HepG2 (cell line): ENCODE results near the gene VSIG8. TPM values are rescaled to one million over a fixed set of nuclear protein-coding genes. Genes with fewer than 3 reads are reported as not detected.

ENCODE experiments used
- ATAC-seq: fragments of 200-7000 bp; cut with Tn5 transposase; 3 replicates; pipeline ENCODE4 v1.9.1; 2020; ENCODE audit warnings: mild to moderate bottlenecking, moderate library complexity
- BruUV-seq: library from RNA; stranded (reverse); fragments of 400-500 nt; replicated peaks from 2 replicates; lab custom pipeline; 2021; lab: Mats Ljungman, UMichigan
- CTCF ChIA-PET: fragments of 300-600 bp; formaldehyde crosslinking; extraction: SDS; loops from one replicate; lab custom pipeline; 2021; ENCODE audit warnings: low total read pairs, inconsistent platforms, low intra/inter-chr PET ratio; lab: Yijun Ruan, JAX
- POLR2A ChIA-PET: fragments of 350-600 bp; sonication (Branson Sonifier 250); formaldehyde crosslinking; loops from one replicate; lab custom pipeline; 2020; ENCODE audit warnings: antibody characterized with exemption, inconsistent platforms; lab: Yijun Ruan, JAX
- DNase-seq: peaks from one replicate; pipeline ENCODE4 v3.0.0-alpha.2; 2015; ENCODE audit warnings: low spot score
- FAIRE-seq: peaks from 3 replicates; lab custom pipeline; 2011; peaks lifted over from hg19 to GRCh38; lab: Jason Lieb, UNC
- H2AFZ ChIP-seq: one replicate; pipeline ENCODE4 v1.6.1; 2011; ENCODE audit warnings: low read length, inconsistent platforms
- H3K27ac ChIP-seq: fragments of 300-600 bp; 3 replicates; pipeline ENCODE4 v1.8.0; 2011; ENCODE audit warnings: mixed run types, mild to moderate bottlenecking, mixed read lengths, low read length, inconsistent platforms; ENCODE audit not compliant: insufficient read depth; ENCODE audit errors: extremely low read length
- H3K27me3 ChIP-seq, 2 experiments: fragments of 200-600 bp in 1 of 2; 2 replicates in 1 of 2; 3 replicates in 1 of 2; pipeline versions ENCODE4 v1.6.0 to v1.8.0; 2011; ENCODE audit warnings: low read length in 2 of 2, mild to moderate bottlenecking in 2 of 2, moderate library complexity in 2 of 2, inconsistent platforms in 1 of 2; ENCODE audit not compliant: insufficient read depth in 2 of 2, control insufficient read depth in 1 of 2
- H3K36me3 ChIP-seq, 2 experiments: fragments of 200-600 bp in 1 of 2; replicated peaks in 1 of 2; 2 replicates in 1 of 2; 3 replicates in 1 of 2; pipeline versions ENCODE4 v1.5.1 to v1.8.0; 2011; ENCODE audit warnings: low read length in 2 of 2, inconsistent platforms in 1 of 2; ENCODE audit not compliant: insufficient read depth in 2 of 2, control insufficient read depth in 1 of 2
- H3K4me1 ChIP-seq: 2 replicates; pipeline ENCODE4 v1.5.1; 2012; ENCODE audit warnings: low read length, inconsistent platforms; ENCODE audit not compliant: insufficient read depth
- H3K4me2 ChIP-seq: 2 replicates; pipeline ENCODE4 v1.6.0; 2011; ENCODE audit warnings: low read depth, low read length, inconsistent platforms
- H3K4me3 ChIP-seq, 3 experiments: fragments of 200-600 bp in 1 of 3; sonication (generic), shearing (Covaris generic) in 1 of 3; replicated peaks in 1 of 3; 2 replicates each; pipeline ENCODE4 v1.5.1; 2011 to 2016; ENCODE audit warnings: low read length in 3 of 3, inconsistent platforms in 2 of 3, low read depth in 2 of 3, mild to moderate bottlenecking in 2 of 3, control low read depth in 1 of 3, mixed read lengths in 1 of 3; ENCODE audit not compliant: insufficient read depth in 1 of 3
- H3K79me2 ChIP-seq: one replicate; pipeline ENCODE4 v1.6.1; 2011; ENCODE audit warnings: low read length, inconsistent platforms; ENCODE audit not compliant: insufficient read depth
- H3K9ac ChIP-seq: 2 replicates; pipeline ENCODE4 v1.6.0; 2011; ENCODE audit warnings: mild to moderate bottlenecking, low read depth, low read length, inconsistent platforms; ENCODE audit not compliant: insufficient read depth
- H3K9me3 ChIP-seq: 2 replicates; pipeline ENCODE4 v1.5.1; 2012; ENCODE audit warnings: mild to moderate bottlenecking, low read length
- H4K20me1 ChIP-seq: 2 replicates; pipeline ENCODE4 v1.6.0; 2011; ENCODE audit warnings: inconsistent platforms, mild to moderate bottlenecking, low read length, moderate library complexity; ENCODE audit not compliant: insufficient read depth
- HES4 ChIP-seq: sonication (generic); formaldehyde crosslinking; IDR thresholded peaks from 2 replicates; pipeline ENCODE4 v1.9.0; 2021; ENCODE audit warnings: mild to moderate bottlenecking, missing genetic modification reagents, borderline replicate concordance
- HNRNPH1 ChIP-seq: fragments of 200-400 bp; formaldehyde crosslinking; optimal IDR thresholded peaks from 2 replicates; pipeline ENCODE3; 2017; ENCODE audit warnings: mild to moderate bottlenecking, low read depth, low read length
- NBN ChIP-seq: fragments of 450-650 bp; conservative IDR thresholded peaks from 2 replicates; pipeline ENCODE4 v1.6.1; 2017
- NFE2 ChIP-seq: sonication (generic); formaldehyde crosslinking; IDR thresholded peaks from 2 replicates; pipeline ENCODE4 v1.4.0; 2020; ENCODE audit warnings: missing genetic modification reagents
- NR1H2 ChIP-seq: sonication (generic); formaldehyde crosslinking; IDR thresholded peaks from 2 replicates; pipeline ENCODE4 v1.8.1; 2022; ENCODE audit warnings: low read depth, missing genetic modification reagents, borderline replicate concordance
- NR2F1 ChIP-seq, 2 experiments: fragments of 450-650 bp in 1 of 2; formaldehyde crosslinking in 1 of 2; IDR thresholded peaks; 2 replicates each; pipeline versions ENCODE4 v1.5.0 to v1.6.1; 2016 to 2020; ENCODE audit warnings: mild to moderate bottlenecking in 1 of 2, missing compliant biosample characterization in 1 of 2, missing genetic modification reagents in 1 of 2, moderate library complexity in 1 of 2
- RBFOX2 ChIP-seq: fragments of 200-400 bp; formaldehyde crosslinking; IDR thresholded peaks from 2 replicates; pipeline ENCODE4 v1.6.1; 2017; ENCODE audit warnings: low read depth, mild to moderate bottlenecking, low read length
- SIN3B ChIP-seq: fragments of 150-350 bp; IDR thresholded peaks from 2 replicates; pipeline ENCODE4 v1.6.1; 2014; ENCODE audit warnings: low read length
- SP140L ChIP-seq: sonication (generic); formaldehyde crosslinking; IDR thresholded peaks from 2 replicates; pipeline ENCODE4 v1.4.0; 2020; ENCODE audit warnings: missing genetic modification reagents, borderline replicate concordance
- SYNCRIP ChIP-seq: fragments of 200-400 bp; formaldehyde crosslinking; IDR thresholded peaks from 2 replicates; pipeline ENCODE4 v1.6.1; 2018; ENCODE audit warnings: mild to moderate bottlenecking, low read depth, low read length; ENCODE audit not compliant: insufficient read depth
- U2AF2 ChIP-seq: fragments of 200-400 bp; formaldehyde crosslinking; IDR thresholded peaks from 2 replicates; pipeline ENCODE4 v1.6.1; 2017; ENCODE audit warnings: low read depth, mild to moderate bottlenecking, low read length
- ZBTB21 ChIP-seq: sonication (generic); formaldehyde crosslinking; IDR thresholded peaks from 2 replicates; pipeline ENCODE4 v1.4.0; 2020; ENCODE audit warnings: missing genetic modification reagents
- ZNF264 ChIP-seq: sonication (generic); formaldehyde crosslinking; IDR thresholded peaks from 2 replicates; pipeline ENCODE4 v1.4.0; 2020; ENCODE audit warnings: missing genetic modification reagents
- ZNF614 ChIP-seq: IDR thresholded peaks from 2 replicates; pipeline ENCODE4 v1.6.1; 2018; ENCODE audit warnings: missing biosample characterization, missing genetic modification reagents, inconsistent platforms, borderline replicate concordance
- WGBS: methylation state at CpG from one replicate; pipeline ENCODE4 v1.1.6; 2017; ENCODE audit warnings: low lambda C conversion rate; 5-methylcytosine and 5-hydroxymethylcytosine counted together
- in situ Hi-C: cut with HindIII; loops from 2 replicates; pipeline ENCODE4 v1.10.0; 2017; ENCODE audit warnings: low pct_unique_long_range_greater_than_20kb; ENCODE audit not compliant: extremely low pct_ligation_motif_present
- intact Hi-C: fragments of 100-400 bp; cut with micrococcal nuclease; formaldehyde crosslinking; loops from one replicate; pipeline ENCODE4 v1.10.0; 2022; ENCODE audit not compliant: unreplicated experiment
- polyA plus RNA-seq, 8 experiments: library from polyadenylated mRNA; depleted of rRNA in 3 of 8; stranded (reverse) in 7 of 8; unstranded in 1 of 8; fragments of >200 nt; fragmentation: Illumina TruSeq in 4 of 8; extraction: Trizol in 4 of 8; gene quantifications; 2 replicates each; pipeline versions ENCODE4 v1.2.1 to v1.2.3, GENCODE V29; 2011 to 2016; ENCODE audit warnings: low read depth in 4 of 8, missing spikeins in 1 of 8, mixed read lengths in 1 of 8; ENCODE audit not compliant: insufficient read depth in 1 of 8
- total RNA-seq, 5 experiments: library from RNA; depleted of rRNA; stranded (reverse); fragments of >200 nt; fragmentation: Illumina TruSeq; extraction: Trizol; gene quantifications; 2 replicates each; pipeline ENCODE4 v1.2.3, GENCODE V29; 2016; ENCODE audit warnings: low read depth in 1 of 5
- TF ChIP-seq, protein P1 (sequence below), 2 experiments: sonication (generic) in 1 of 2; formaldehyde crosslinking in 1 of 2; IDR thresholded peaks; 2 replicates each; pipeline versions ENCODE4 v1.6.1 to v1.9.0; 2014 to 2022; ENCODE audit warnings: antibody characterized with exemption in 1 of 2, borderline replicate concordance in 1 of 2, inconsistent platforms in 1 of 2, low read depth in 1 of 2, missing genetic modification reagents in 1 of 2

The VSIG8 gene
- total and polyA plus RNA-seq, 2 of the 13 experiments (the other 11 are each of a cell fraction or from before 2014, with no cell fraction given): not detected

DNA sequence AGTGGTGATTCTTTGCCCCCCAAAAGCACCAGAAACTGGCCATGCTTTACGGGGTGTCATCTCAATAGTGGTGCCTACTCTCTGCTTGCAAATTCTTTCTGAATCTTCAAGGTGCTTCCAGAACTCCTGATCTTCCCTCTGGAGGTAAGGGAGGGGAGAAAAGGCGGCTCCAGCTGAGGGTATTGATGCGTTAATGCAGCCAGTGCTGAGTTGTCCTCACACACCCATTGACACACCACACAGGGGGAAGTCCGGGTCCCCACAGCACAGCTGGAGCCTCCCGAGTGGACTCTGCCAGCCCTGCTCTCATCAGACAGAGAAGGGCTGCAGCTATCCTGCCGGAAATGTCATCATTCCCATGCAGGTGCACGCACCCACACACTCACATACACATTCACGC is 1.2 kb downstream of the VSIG8 start:
- no TSS peak for BruUV-seq
- Histone ChIP-seq H3K4me2 (no peak overlapping the region), H3K9ac (no peak overlapping the region), H2AFZ (no peak overlapping the region), H3K4me3 (no peak overlapping the region), H4K20me1 (no peaks in the 10 kb centered on the region), H3K36me3 (no peaks in the 10 kb centered on the region), H3K27ac (no peak overlapping the region), H3K9me3 (no peaks in the 10 kb centered on the region), H3K79me2 (no peaks in the 10 kb centered on the region), H3K4me1 (no peaks in the 10 kb centered on the region), H3K27me3 (peaks cover 7 to 29% of the 10 kb centered on the region in 2 experiments; a peak in 3 of 5 replicates)
- intact Hi-C loops: no loop called here
- no peak for ATAC-seq
- ChIA-PET POLR2A (no interaction called here), CTCF (no interaction called here)
- DNase-seq: no peak
- WGBS: 0% methylated on average over 4 of the region's 8 CpGs
- in situ Hi-C loops: no loop called here
- no peak for FAIRE-seq
- no peak for TF ChIP-seq SYNCRIP
- TF ChIP-seq HNRNPH1: no peak
- TF ChIP-seq NR2F1 (CRISPR knock-in tag; IDR thresholded peaks at IDR 0.05): no peak
- TF ChIP-seq SP140L (CRISPR knock-in tag): no peak
- no peak for TF ChIP-seq ZNF614 (CRISPR knock-in tag)
- no peak for TF ChIP-seq SIN3B
- TF ChIP-seq, all 625 proteins: peak for 0

DNA sequence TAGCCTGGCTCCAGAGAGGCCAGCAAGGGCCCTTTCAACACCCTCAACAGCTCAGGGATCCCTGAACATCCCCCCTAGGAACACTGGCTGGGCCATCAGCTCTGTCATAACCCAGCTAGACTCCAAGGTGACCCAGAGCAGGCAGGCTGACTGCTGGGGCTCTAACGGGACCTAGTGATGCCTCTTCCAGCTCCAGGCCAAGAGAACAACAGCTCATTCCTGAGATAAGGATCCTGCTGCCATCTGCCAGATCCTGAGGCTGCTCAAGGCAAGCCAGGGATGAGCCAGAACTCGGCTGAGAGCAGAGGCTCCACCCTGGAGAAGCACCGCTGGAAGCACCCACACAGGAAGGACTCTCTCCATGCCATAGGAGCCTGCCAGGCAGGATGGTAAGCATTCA is 2.0 kb downstream of the VSIG8 start:
- ChIA-PET CTCF (no interaction called here), POLR2A (no interaction called here)
- intact Hi-C loops (no loop called here), in situ Hi-C loops (no loop called here)
- H3K9ac ChIP-seq: no peak overlapping the region
- peaks cover 7 to 31% of the 10 kb centered on the region in 2 experiments; a peak in 3 of 5 replicates for H3K27me3 ChIP-seq
- H2AFZ ChIP-seq: no peak overlapping the region
- H3K4me2 ChIP-seq: no peak overlapping the region
- no peaks in the 10 kb centered on the region for H4K20me1 ChIP-seq
- no peak for FAIRE-seq
- no peaks in the 10 kb centered on the region for H3K79me2 ChIP-seq
- H3K27ac ChIP-seq: no peak overlapping the region
- no CpG with 5 or more reads among the region's 3 CpGs for WGBS
- DNase-seq: no peak
- no peaks in the 10 kb centered on the region for H3K36me3 ChIP-seq
- no peaks in the 10 kb centered on the region for H3K4me1 ChIP-seq
- no TSS peak for BruUV-seq
- no peaks in the 10 kb centered on the region for H3K9me3 ChIP-seq
- no peak for ATAC-seq
- H3K4me3 ChIP-seq: no peak overlapping the region
- TF ChIP-seq HES4 (CRISPR knock-in tag): no peak
- TF ChIP-seq NBN: no peak
- TF ChIP-seq RBFOX2: no peak
- TF ChIP-seq U2AF2: no peak
- no peak for TF ChIP-seq ZNF264 (CRISPR knock-in tag)
- no peak for TF ChIP-seq ZBTB21 (CRISPR knock-in tag)
- TF ChIP-seq, protein P1, sequence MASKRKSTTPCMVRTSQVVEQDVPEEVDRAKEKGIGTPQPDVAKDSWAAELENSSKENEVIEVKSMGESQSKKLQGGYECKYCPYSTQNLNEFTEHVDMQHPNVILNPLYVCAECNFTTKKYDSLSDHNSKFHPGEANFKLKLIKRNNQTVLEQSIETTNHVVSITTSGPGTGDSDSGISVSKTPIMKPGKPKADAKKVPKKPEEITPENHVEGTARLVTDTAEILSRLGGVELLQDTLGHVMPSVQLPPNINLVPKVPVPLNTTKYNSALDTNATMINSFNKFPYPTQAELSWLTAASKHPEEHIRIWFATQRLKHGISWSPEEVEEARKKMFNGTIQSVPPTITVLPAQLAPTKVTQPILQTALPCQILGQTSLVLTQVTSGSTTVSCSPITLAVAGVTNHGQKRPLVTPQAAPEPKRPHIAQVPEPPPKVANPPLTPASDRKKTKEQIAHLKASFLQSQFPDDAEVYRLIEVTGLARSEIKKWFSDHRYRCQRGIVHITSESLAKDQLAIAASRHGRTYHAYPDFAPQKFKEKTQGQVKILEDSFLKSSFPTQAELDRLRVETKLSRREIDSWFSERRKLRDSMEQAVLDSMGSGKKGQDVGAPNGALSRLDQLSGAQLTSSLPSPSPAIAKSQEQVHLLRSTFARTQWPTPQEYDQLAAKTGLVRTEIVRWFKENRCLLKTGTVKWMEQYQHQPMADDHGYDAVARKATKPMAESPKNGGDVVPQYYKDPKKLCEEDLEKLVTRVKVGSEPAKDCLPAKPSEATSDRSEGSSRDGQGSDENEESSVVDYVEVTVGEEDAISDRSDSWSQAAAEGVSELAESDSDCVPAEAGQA (IDR thresholded peaks at IDR 0.05; ENCODE audit: low read depth): no peak
- TF ChIP-seq, protein P1 (CRISPR knock-in tag; IDR thresholded peaks at IDR 0.05; ENCODE audit: borderline replicate concordance): no peak
- TF ChIP-seq NFE2: no peak
- TF ChIP-seq NR1H2 (CRISPR knock-in tag): no peak
